Measurements from ENCODE around the gene GOLM1. TPM values are rescaled to one million over a fixed set of nuclear protein-coding genes. Genes with fewer than 3 reads are reported as not detected.

The GOLM1 gene
- total RNA-seq, 1 experiment from 2014 or later = 71.6 TPM

- Histone ChIP-seq H4K5ac (ENCODE audit: insufficient read length, low read depth, low read length) (no peak overlapping the region), H3K79me2 (ENCODE audit: insufficient read depth, low read length) (no peaks in the 10 kb centered on the region), H3K23me2 (ENCODE audit: insufficient read length, low read depth, low read length, poor library complexity, severe bottlenecking) (no peaks in the 10 kb centered on the region), H3K4me1 (ENCODE audit: insufficient read depth, low read length) (no peaks in the 10 kb centered on the region), H2BK12ac (ENCODE audit: insufficient read length, low read depth, low read length) (no peak overlapping the region), H2AFZ (ENCODE audit: low read length) (no peak overlapping the region), H2BK20ac (ENCODE audit: low read depth, low read length, poor library complexity, severe bottlenecking) (no peak overlapping the region), H3T11ph (ENCODE audit: low read length) (no peak overlapping the region), H3K56ac (ENCODE audit: insufficient read length, low read depth, low read length) (no peak overlapping the region), H2BK5ac (ENCODE audit: insufficient read length, low read length) (no peak overlapping the region), H3K9me3 (ENCODE audit: control insufficient read depth, low read depth, low read length) (no peaks in the 10 kb centered on the region), H4K8ac (replicated peaks; ENCODE audit: insufficient read length, low read depth, low read length) (no peak overlapping the region), H3K27me3 (ENCODE audit: insufficient read depth, low read length) (no peaks in the 10 kb centered on the region), H2BK15ac (ENCODE audit: low read depth, low read length) (no peak overlapping the region), H3K79me1 (ENCODE audit: insufficient read depth, low read depth, low read length, poor library complexity, severe bottlenecking) (no peaks in the 10 kb centered on the region), H3K23ac (ENCODE audit: insufficient read length, low read depth, low read length) (no peak overlapping the region), H2AK5ac (ENCODE audit: insufficient read length, low read length) (no peak overlapping the region), H3K4me2 (ENCODE audit: insufficient read depth, insufficient read length, low read length) (no peak overlapping the region), H2BK120ac (ENCODE audit: low read depth, low read length, poor library complexity, severe bottlenecking) (no peak overlapping the region), H3K9ac (ENCODE audit: extremely low read depth, insufficient read length, low read length) (no peak overlapping the region), H3K18ac (ENCODE audit: insufficient read length, low read depth, low read length) (no peak overlapping the region), H4K91ac (ENCODE audit: insufficient read length, low read depth, low read length) (no peak overlapping the region), H3K14ac (ENCODE audit: insufficient read depth, low read length) (no peak overlapping the region), H3K27ac (ENCODE audit: insufficient read length, low read depth, low read length) (no peak overlapping the region), H4K20me1 (ENCODE audit: control insufficient read depth, insufficient read depth, insufficient read length) (no peaks in the 10 kb centered on the region), H3K4ac (ENCODE audit: low read depth, low read length) (no peak overlapping the region)
- H3K9me3 Mint-ChIP-seq = no peaks in the 10 kb centered on the region; a peak in 1 of 5 replicates
- no peak overlapping the region for H3K4me3 Mint-ChIP-seq
- H3K36me3 Mint-ChIP-seq (ENCODE audit: insufficient read depth in 1 of 3, low read depth in 3 of 3) = peaks cover 8 to 19% (median 15%) of the 10 kb centered on the region in 3 experiments; a peak in 6 of 7 replicates
- DNase-seq = no peak
- no peak overlapping the region for H3K27ac Mint-ChIP-seq
- H3K4me1 Mint-ChIP-seq = no peaks in the 10 kb centered on the region
- WGBS (ENCODE audit: extremely low coverage, insufficient read length, low lambda C conversion rate) = no CpG with 5 or more reads among the region's 4 CpGs
- peak; percentile 57 for TF ChIP-seq CTCF (conservative IDR thresholded peaks at IDR 0.05)
- no peaks in the 10 kb centered on the region for H3K27me3 Mint-ChIP-seq (ENCODE audit: low read depth)
These were observed 55.4 kb downstream of the GOLM1 start for GRCh38 chr9:86043999-86044398.

Measured in H9 (cell line).